Measurements from ENCODE around the gene ZNF584. TPM values are rescaled to one million over a fixed set of nuclear protein-coding genes. Genes with fewer than 3 reads are reported as not detected.

ZNF584 gene
- total RNA-seq, 2 experiments from 2014 or later = 9.8 to 10.4 TPM

GRCh38 chr19:58385313-58385890, 23.0 kb upstream of the ZNF584 start:
- Histone ChIP-seq H3K27ac (ENCODE audit: low read depth, low read length, poor library complexity, severe bottlenecking) (peak overlapping the region; percentile 78), H3K9me3 (ENCODE audit: low read length) (no peaks in the 10 kb centered on the region), H3K79me2 (ENCODE audit: insufficient read depth, low read depth, low read length) (peaks cover 34% of the 10 kb centered on the region), H3K4me3 (ENCODE audit: low read depth, low read length, poor library complexity, severe bottlenecking) (peak overlapping the region; percentile 100), H3K4me1 (ENCODE audit: insufficient read depth, low read length, poor library complexity, severe bottlenecking) (peaks cover 42% of the 10 kb centered on the region), H3K36me3 (ENCODE audit: insufficient read depth, low read length) (peaks cover 29% of the 10 kb centered on the region), H4K20me1 (ENCODE audit: insufficient read depth, low read length) (peaks cover 19% of the 10 kb centered on the region; the same call in 1 of the 2 replicates), H3K9me2 (ENCODE audit: insufficient read depth, low read length) (no peaks in the 10 kb centered on the region), H3K4me2 (ENCODE audit: low read length) (peak overlapping the region; percentile 93), H2AFZ (ENCODE audit: low read length) (no peak overlapping the region)
- ChIA-PET CTCF (ENCODE audit: unreplicated experiment) (no interaction called here), POLR2A (no interaction called here)
- intact Hi-C loops (cut with micrococcal nuclease; ENCODE audit: unreplicated experiment) = no loop called here
- no peak for DNase-seq (ENCODE audit: low spot score)
- BruUV-seq (replicated peaks) = no TSS peak
- TF ChIP-seq EZH2phosphoT487 (IDR thresholded peaks at IDR 0.05; ENCODE audit: borderline replicate concordance, low read depth, low read length) (no peak), CTCF (conservative IDR thresholded peaks at IDR 0.05; ENCODE audit: low read length) (no peak)

GRCh38 chr19:58385891-58386575, 22.4 kb upstream of the ZNF584 start:
- ChIA-PET CTCF (ENCODE audit: unreplicated experiment) (no interaction called here), POLR2A (no interaction called here)
- peaks cover 40% of the 10 kb centered on the region for H3K79me2 ChIP-seq (ENCODE audit: insufficient read depth, low read depth, low read length)
- intact Hi-C loops (cut with micrococcal nuclease; ENCODE audit: unreplicated experiment) = no loop called here
- no peaks in the 10 kb centered on the region for H3K9me2 ChIP-seq (ENCODE audit: insufficient read depth, low read length)
- H3K36me3 ChIP-seq (ENCODE audit: insufficient read depth, low read length) = peaks cover 35% of the 10 kb centered on the region
- peak overlapping the region; percentile 100 for H3K4me3 ChIP-seq (ENCODE audit: low read depth, low read length, poor library complexity, severe bottlenecking)
- H4K20me1 ChIP-seq (ENCODE audit: insufficient read depth, low read length) = peaks cover 23% of the 10 kb centered on the region
- no peaks in the 10 kb centered on the region for H3K9me3 ChIP-seq (ENCODE audit: low read length)
- no peak for TF ChIP-seq EZH2phosphoT487 (IDR thresholded peaks at IDR 0.05; ENCODE audit: borderline replicate concordance, low read depth, low read length)
- TF ChIP-seq CTCF (conservative IDR thresholded peaks at IDR 0.05; ENCODE audit: low read length) = no peak
- peaks cover 42% of the 10 kb centered on the region for H3K4me1 ChIP-seq (ENCODE audit: insufficient read depth, low read length, poor library complexity, severe bottlenecking)
- H3K27ac ChIP-seq (ENCODE audit: low read depth, low read length, poor library complexity, severe bottlenecking) = peak overlapping the region; percentile 78
- H3K4me2 ChIP-seq (ENCODE audit: low read length) = peak overlapping the region; percentile 93
- H2AFZ ChIP-seq (ENCODE audit: low read length) = peak overlapping the region; percentile 34; the same call in 1 of the 2 replicates
- no TSS peak for BruUV-seq (replicated peaks)
- DNase-seq (ENCODE audit: low spot score) = no peak

Data from OCI-LY7 (cell line).